ENCODE data around the gene NDUFA8.

Gene NDUFA8

GRCh38 chr9:122183501-122183900 is 23.9 kb upstream of the NDUFA8 start:
- DNase-seq: no peak

- no peak for DNase-seq
Observed at GRCh38 chr9:122180633-122181032, 21.1 kb upstream of the NDUFA8 start.

- no peak for DNase-seq
Observed at GRCh38 chr9:122179690-122180074, 20.1 kb upstream of the NDUFA8 start.

- no peak for DNase-seq
Observed at GRCh38 chr9:122179054-122179689, 19.6 kb upstream of the NDUFA8 start.

- DNase-seq: no peak
Observed at GRCh38 chr9:122176916-122177315, 17.3 kb upstream of the NDUFA8 start.

GRCh38 chr9:122173670-122174069 is 14.1 kb upstream of the NDUFA8 start:
- DNase-seq: no peak

GRCh38 chr9:122172131-122172530 is 12.6 kb upstream of the NDUFA8 start:
- no peak for DNase-seq

- DNase-seq: no peak
Observed at GRCh38 chr9:122168356-122168755, 8.8 kb upstream of the NDUFA8 start.

GRCh38 chr9:122164286-122164685 is 4.7 kb upstream of the NDUFA8 start:
- DNase-seq: no peak

- no peak for DNase-seq
Observed at GRCh38 chr9:122162415-122162814, 2.8 kb upstream of the NDUFA8 start.

GRCh38 chr9:122159925-122160246 is 307 bp upstream of the NDUFA8 start:
- no peak for DNase-seq

GRCh38 chr9:122158202-122158601 is 1.4 kb downstream of the NDUFA8 start:
- peak; percentile 46 for DNase-seq

GRCh38 chr9:122155796-122156195 is 3.8 kb downstream of the NDUFA8 start:
- DNase-seq: no peak

- no peak for DNase-seq
Observed at GRCh38 chr9:122151267-122151828, 8.2 kb downstream of the NDUFA8 start.

- no peak for DNase-seq
Observed at GRCh38 chr9:122145592-122145863, 14.1 kb downstream of the NDUFA8 start.

- DNase-seq: no peak
Observed at GRCh38 chr9:122144836-122145591, 14.6 kb downstream of the NDUFA8 start.

GRCh38 chr9:122143876-122144405 is 15.6 kb downstream of the NDUFA8 start:
- DNase-seq: no peak

- DNase-seq: no peak
Observed at GRCh38 chr9:122143296-122143695, 16.3 kb downstream of the NDUFA8 start.

GRCh38 chr9:122141671-122142070 is 17.9 kb downstream of the NDUFA8 start:
- DNase-seq: no peak

GRCh38 chr9:122140368-122141193 is 19.0 kb downstream of the NDUFA8 start:
- DNase-seq: no peak

- no peak for DNase-seq
Observed at GRCh38 chr9:122138560-122139268, 20.9 kb downstream of the NDUFA8 start.

GRCh38 chr9:122135529-122135859 is 24.1 kb downstream of the NDUFA8 start:
- DNase-seq: no peak
